Superior temporal gyrus (tissue), 1 donor: Measurements from ENCODE around the gene MAP3K4.
A peak's percentile ranks its signal among the peaks of the same experiment; 100 is the strongest.

ENCODE experiments used
- DNase-seq: peaks from one replicate; pipeline ENCODE4 v3.0.0-alpha.2; 2016; ENCODE audit errors: extremely low spot score

MAP3K4 gene

DNA sequence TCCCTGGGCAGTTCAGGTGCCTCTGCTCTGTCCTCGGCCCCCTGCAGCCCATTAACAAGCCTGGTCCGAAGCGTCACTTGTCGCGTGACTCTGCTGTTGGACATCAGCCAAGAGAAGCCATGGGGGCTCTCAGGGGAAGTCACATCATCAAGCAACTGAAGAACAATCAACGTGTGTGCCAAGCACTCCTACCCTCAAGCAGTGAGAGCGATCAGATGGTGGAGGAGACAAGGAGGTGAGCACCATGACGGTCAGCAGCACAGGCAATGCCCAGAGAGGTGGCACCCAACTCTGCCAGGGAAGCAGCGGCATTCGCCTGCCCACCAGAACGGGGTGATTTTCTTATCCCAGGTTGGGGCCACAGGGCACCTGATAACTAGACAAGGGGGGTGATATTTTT, 149.6 kb downstream of the MAP3K4 start:
- peak; percentile 5 for DNase-seq

DNA sequence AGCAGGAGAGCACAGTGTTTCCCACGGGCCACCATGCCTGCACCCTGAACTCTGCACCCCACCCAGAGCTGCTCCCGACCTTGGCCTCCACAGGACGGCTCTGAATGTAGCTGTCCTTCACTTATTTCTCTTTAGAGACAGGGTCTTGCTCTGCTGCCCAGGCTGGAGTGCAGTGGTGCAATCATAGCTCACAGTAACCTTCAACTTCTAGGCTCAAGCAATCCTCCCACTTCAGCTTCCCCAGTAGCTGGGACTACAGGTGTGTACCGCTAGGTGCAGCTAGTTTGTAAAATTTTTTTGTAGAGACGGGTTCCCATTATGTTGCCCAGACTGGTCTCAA, 151.4 kb downstream of the MAP3K4 start:
- DNase-seq: no peak

DNA sequence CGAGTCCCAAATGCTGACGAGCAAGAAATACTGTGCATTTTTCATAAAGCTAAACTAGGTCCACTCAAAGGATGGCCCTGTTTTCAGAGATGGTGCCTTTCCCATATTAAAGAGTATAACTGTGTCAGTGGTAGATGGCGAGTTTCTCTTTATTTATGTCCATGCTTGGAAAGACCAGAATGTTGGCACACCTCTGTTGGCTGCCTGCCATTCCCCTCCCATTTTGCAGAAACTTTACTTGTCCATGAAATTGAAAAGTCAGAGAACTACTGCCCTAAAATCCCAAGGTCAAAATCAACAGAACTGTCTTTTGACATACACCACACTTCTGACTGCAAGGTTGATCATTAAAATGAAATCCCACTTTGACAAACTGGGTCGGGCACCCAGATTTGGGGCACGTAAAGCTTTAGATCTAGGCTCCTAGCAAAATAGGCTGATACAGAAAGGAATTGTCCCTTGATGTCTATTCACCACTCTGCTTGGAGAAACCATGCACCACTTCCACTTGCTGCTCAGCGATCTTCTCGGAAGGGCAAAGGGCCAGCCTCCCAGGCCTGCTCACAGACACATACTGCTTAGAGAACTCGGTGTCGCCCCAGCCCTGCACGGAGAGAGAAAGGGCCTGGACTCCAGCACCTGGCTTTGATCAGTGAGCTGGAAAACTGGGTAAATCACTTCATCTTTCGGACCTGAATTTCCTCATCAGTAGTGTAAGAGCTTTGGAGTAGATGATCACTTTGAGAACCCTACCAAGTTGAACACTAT, 152.3 kb downstream of the MAP3K4 start:
- DNase-seq: no peak

DNA sequence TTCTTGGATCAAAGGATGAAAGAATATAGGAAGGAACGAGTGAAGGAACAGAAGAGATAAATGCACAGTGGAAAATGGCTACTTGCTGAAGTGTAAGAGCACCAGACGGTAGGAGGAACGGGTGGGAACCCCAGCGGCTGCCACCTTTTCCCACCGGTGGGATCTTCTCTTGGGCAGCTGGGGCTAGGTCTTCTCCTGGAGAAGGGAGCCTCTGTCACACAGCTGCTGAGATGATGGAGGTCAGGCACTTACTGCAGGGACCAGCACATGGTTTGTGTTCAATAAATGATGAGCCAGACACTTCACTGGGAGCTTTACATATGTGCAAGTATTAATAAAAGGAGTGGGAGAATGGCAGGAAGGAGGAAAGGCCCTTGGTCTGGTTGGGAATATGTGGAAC, 158.6 kb downstream of the MAP3K4 start:
- DNase-seq: no peak

DNA sequence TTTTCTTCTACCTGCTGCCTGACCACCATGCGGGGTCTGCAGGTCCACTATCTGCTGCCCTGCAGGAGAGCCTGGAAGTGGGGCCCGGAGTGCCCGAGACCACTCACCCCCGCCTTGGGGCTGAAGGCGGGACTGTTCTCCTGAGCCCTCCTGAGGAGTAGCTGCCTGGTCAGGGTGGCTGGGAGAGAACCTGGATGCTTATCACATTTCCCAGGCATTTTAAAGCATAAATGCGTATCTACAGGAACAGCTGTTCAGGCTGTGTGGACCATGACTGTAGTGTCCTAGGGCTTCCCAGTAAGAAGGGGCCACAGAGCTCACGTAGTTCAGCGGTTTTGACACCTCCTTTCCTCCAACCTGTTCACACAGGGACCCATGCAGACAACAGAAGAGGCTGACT, 159.0 kb downstream of the MAP3K4 start:
- DNase-seq: no peak

DNA sequence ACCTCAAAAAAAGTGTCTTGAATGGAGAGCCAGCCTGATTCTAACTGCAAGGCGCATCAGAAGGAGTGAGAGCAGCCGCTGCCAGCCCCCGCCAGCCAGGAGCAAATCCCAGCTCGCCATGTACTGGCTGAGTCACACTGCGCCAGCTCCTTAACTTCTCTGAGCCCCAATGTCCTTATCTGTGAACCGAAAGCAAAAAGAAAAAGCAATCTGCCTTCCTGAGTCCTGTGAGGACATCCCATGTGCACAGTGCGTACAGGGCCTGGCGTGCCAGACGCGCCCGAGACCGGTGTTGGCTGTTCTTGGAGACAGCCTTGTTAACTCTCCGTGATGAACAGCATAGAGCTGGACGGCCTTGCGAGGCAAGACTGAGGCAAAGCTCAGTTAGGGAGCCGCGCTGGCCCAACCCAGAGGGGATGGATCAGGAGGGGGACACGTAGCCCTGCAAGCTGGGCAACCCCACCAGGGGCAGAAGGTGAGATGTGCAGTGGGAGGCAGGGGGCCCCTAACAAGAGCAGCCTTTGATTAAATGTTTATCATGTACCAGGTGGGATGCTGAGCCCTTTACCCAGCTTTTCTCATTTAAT, 159.6 kb downstream of the MAP3K4 start:
- no peak for DNase-seq

DNA sequence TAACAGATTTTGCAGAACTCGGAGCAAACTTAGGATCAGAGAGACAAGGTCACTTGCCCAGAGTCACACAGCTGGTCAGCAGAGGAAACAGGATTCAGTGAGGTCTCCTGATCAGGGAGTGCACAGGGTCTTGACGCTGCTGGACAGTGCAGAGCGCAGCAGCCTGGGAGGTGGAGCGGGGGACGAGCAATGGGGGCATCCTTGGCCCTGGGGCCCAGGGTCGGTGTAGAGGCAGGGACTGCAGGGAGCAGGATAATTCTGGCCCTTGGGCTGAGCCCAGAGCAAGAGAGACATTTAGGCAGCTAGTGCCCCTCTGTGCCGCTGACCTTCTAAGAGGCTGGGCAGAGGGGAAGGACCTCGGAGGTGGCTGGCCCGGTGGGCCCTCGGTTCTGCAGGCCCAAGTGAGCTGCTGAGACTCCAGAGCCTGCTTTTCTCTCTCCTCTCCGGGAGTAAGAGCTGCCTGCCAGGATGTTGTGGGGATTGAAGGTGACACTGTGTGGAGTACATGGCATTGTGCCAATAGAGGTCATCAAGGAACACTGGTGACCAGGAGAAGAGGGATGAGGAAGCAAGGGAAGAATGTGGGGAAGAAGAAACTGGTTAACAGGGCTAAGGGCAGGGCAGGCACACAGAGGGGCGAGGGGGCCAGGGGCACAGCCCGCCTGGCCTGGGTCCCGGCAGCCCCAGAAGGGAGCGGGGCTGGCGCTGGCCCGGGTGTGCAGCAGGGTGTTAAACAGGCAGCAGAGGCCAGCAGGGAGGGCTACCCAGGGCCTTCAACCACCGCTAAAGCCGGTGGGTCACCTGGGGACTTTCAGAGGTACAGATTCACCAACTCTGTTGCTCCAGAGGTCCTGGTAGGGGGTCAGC, 160.3 kb downstream of the MAP3K4 start:
- no peak for DNase-seq

DNA sequence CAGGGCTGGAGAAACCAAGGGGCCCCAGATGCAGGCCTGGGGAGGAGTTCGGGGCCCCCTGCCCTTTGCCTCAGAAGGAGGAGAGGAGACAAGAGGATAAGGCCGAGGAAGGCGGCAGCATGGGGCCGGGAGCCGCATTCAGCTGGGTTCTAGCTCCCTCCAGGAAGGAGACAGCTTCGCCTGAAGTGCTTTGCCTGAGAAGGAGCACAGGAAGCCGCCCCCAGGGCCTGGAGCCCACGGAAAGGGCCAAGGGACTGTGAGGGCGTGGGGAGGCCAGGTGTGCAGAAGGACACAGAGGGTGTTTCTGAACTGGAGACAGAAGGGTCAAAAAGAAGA, 160.9 kb downstream of the MAP3K4 start:
- no peak for DNase-seq

DNA sequence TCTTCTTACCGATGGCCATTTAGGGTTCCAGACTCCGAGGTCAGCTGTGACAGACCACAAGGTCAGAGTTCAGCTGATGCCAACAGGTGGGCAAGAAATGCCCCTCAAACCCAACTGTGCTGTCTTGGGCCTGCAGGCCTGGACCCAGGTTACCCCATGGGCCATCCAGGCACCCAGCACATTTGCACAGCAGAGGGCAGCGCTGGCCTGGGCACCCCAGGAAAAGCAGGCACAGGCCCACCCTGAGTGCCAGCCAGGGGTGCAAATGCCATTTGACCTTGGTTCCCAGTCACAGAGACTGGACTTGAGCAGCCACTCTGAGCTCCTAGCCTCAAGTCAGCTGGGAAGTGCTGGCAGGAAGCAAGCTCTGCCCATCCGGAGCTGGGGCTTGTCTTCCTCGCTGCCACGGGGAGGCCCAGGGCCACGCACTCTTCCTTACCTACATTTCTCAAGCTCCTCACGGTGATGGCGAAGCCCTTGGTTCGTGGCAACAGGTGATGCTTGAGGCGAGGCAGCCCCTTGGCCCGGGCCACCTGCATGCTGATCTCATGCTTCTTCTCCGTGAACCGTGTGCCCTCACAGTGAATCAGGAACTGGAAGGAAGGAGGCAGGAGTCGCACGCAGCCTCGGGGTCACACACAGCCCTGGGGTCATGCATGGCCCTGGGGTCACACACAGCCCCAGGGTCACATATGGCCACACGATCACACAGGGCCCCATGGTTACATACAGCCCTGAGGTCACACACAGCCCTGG, 161.5 kb downstream of the MAP3K4 start:
- DNase-seq: no peak

DNA sequence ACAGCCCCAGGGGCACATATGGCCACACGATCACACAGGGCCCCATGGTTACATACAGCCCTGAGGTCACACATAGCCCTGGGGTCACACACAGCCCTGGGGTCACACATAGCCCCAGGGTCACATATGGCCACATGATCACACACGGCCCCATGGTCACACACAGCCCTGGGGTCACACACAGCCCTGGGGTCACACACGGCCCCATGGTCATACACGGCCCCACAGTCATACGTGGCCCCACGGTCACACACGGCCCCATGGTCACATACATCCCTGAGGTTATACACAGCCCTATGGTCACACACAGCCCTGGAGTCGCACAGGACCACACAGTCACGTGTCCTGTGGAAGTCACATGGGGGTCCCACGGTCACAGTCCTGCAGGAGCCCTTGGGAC, 162.2 kb downstream of the MAP3K4 start:
- DNase-seq: no peak

DNA sequence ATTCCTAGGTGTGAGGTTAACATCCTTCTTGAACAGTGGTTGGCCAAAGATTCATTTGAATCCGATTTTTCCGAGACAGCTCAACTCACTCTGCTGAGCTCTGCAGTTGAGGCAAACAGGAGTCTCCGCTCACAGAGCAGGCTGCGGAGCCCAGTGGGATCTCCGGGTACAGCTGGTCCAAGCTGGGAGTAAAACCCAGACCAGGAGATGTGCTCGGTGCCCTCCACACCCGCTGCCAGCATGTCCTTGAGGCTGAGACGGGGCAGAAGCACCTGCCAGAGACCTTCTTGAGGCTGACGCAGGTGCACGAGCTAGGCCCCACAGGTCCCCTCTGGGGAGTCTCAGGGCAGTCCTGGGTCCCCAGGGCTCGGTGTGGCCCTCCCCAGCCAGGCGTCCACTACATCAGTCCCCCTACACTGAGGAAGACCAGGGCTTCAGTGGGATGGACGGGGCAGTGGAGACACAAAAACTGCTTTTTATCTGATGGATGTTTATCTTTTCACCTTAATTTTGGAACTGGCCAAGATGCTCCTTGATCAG, 163.3 kb downstream of the MAP3K4 start:
- DNase-seq: no peak

DNA sequence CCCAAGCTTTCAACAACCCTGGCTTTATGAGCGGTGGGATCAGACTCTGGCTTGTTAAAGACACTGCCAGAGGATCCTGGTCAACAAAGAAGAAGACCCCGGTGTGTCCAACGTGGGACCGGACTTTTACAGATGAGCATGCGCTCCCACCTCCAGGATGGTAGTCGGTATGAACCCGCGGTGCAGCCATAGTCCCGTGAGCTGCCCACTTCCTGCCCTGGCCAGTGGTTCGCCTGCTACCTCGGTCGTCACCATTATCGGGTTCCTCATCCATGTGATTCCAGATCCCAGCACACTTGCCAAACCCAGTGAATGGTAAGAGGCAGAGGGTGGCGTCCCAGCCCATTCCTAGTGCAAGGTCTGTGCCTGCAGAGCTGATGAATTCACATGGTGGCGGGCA, 169.6 kb downstream of the MAP3K4 start:
- DNase-seq: no peak

DNA sequence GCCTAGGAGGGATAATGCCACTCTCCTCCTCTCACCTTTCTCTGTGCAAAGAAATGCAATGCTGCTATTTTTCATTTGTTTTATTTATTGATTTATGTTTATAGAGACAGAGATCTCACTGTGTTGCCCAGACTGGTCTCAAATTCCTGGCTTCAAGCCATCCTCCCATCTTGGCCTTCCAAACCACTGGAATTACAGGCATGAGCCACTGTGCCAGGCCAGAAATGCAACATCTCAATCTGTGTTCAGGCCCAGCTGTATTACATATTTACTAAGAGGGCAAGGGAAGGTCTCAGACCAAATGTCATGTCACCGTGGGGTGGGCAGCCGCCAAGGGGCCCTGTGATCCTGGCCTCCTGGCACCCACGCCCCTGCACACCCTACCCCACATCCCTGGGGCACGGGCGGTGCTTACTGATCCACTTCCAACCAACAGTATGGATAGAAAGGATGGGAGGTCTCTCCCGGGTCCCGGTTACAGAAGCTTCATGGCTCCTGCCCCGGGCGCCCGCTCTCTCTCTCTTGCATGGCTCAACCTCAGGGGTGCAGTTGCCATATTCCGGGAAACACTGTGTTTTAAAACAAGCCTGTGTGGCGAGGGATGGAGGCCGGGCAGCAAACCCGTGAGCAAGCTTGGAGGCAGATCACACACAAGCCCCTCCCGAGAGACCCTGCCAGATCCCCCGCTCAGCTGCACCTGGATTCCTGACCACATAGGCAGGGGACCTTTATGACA, 170.5 kb downstream of the MAP3K4 start:
- no peak for DNase-seq

DNA sequence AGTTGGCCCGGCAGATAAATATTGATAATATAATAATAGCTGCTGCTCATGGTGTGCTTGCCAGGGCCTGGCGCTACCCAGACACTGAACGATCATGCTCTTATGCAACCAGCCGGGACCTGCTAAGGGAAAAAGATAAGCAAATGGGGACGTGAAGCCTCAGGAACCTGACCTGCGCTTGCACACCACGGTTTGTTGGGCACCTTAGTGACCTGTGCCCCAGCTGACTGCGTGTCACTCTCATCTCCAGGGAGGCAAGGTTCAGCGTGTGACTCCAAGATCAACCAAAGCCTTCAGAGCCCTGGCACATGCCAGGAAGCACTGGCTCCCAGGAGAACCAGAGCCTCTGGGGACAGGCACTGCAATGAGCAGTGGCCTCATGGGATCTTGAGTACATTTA, 171.2 kb downstream of the MAP3K4 start:
- DNase-seq: no peak

DNA sequence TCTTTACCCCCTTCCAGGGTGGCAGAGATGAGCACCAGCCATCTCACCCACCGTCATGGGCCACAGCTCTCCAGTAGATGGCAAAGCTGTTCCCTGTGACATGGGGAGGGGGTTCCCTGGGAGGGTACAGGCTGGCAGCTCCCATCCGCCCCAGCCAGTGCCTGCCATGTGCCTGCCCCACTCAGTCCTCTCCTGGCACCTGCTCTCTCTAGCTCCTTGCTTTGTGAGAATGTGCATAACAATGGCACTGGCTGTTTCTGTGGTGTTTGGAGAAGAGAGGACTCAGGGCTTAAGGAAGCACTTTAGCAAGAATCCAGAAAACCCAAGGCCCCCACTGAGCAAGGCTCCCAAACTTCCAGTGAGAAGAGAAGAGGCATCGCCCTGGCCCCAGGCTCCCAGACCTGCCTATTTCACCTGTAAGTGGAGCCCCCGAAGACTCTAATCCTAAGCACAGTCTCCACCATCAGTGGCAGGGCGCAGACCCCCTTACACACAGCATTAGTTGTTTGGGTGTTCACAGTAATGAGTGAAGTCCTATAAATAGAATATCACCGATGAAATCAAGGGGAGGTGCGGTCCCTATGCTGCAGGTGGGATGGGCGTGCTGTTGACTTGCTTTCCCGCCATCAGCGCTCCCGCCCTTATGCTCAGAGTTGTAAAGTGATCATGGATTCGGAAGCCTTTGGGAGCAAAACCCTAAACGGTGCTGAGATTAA, 172.1 kb downstream of the MAP3K4 start:
- DNase-seq: no peak

DNA sequence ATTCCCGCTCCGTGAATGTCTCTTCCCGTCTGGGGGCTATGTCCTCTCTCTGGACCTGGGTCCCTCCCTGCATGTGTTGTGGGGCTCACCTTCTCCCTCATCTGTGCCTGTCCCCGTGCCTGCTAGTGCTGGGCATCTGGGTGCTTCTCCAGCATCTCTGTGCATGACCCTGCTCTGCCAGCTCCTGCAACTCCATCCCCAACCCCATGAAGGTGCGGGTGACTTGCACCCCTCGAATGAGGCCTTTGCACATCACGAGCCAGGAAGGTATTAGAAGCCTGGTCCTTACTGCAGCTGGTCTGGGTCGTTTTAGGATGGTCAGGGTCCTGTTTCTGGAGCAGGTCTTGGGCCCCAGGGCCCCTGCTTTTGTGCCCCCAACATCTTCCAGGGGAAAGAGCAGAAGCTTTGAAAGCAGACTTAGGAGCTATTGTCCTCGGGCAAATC, 172.6 kb downstream of the MAP3K4 start:
- no peak for DNase-seq

DNA sequence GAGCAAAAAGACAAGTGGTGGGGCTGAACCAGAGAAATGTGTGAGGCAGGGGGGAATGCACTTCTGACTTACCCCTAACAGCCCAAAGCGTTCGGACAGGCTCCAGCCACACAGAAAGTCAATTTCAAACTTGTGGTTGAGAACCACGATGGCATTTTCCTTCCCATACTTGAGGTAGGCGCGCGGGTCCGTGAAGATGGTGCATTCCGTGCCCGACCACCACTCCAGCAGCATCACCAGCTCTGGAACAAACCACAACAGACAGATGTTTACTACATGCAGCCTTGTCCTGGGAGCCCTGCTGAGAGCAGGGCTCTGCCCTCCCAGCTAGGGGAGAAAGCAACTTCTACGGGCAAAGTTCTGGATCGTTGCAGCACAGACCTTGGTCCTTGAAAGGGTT, 174.6 kb downstream of the MAP3K4 start:
- DNase-seq: no peak

DNA sequence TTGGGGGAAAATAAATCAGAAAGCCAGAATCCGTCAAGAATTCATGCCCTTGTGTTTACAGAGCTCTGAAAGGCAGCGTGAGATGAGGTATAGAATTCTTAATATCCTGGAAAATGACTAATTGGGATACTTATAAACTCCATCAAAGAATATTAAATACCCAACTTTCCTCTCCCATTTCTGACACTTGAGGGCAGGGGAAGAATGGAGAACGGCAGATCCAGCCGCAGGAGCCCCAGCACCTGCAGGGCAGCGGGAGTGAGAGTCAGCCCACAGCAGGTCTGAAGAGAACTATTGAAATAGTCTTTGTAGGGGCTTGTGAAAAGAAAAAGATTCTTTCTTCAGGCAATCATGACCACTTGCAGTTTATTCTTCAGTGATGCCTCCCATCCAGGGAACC, 175.1 kb downstream of the MAP3K4 start:
- DNase-seq: no peak
